OCI-LY7 (cell line): ENCODE results near the gene TLR2. TPM values are rescaled to one million over a fixed set of nuclear protein-coding genes. Genes with fewer than 3 reads are reported as not detected.

Experiments
- BruUV-seq: library from RNA; stranded (reverse); fragments of 400-500 nt; replicated peaks from 2 replicates; lab custom pipeline; 2021; lab: Mats Ljungman, UMichigan
- CTCF ChIA-PET: fragments of 300-600 bp; sonication (Branson Sonifier 250); formaldehyde crosslinking; loops from one replicate; lab custom pipeline; 2022; ENCODE audit warnings: antibody characterized with exemption; ENCODE audit not compliant: unreplicated experiment; lab: Charles Lee
- POLR2A ChIA-PET: fragments of 300-600 bp; sonication (Branson Sonifier 250); formaldehyde crosslinking; loops from one replicate; lab custom pipeline; 2022; ENCODE audit warnings: antibody characterized with exemption; lab: Charles Lee
- DNase-seq: peaks from one replicate; pipeline ENCODE4 v3.0.0-alpha.2; 2015; ENCODE audit warnings: low spot score
- H2AFZ ChIP-seq: fragments of 200-600 bp; sonication (generic), shearing (Covaris generic); 2 replicates; pipeline ENCODE4 v1.6.1; 2014; ENCODE audit warnings: mild to moderate bottlenecking, antibody characterized with exemption, low read length, moderate library complexity
- H3K27ac ChIP-seq: fragments of 200-600 bp; sonication (generic); 2 replicates; pipeline ENCODE4 v1.5.1; 2014; ENCODE audit warnings: mixed run types, low read depth, mild to moderate bottlenecking, moderate library complexity, low read length, inconsistent platforms; ENCODE audit not compliant: poor library complexity, severe bottlenecking
- H3K36me3 ChIP-seq: fragments of 200-600 bp; sonication (generic); 2 replicates; pipeline ENCODE4 v1.6.1; 2014; ENCODE audit warnings: mild to moderate bottlenecking, antibody characterized with exemption, low read length, moderate library complexity, mixed read lengths; ENCODE audit not compliant: insufficient read depth
- H3K4me1 ChIP-seq: fragments of 200-600 bp; sonication (generic); 2 replicates; pipeline ENCODE4 v1.5.1; 2014; ENCODE audit warnings: mild to moderate bottlenecking, low read length; ENCODE audit not compliant: insufficient read depth, poor library complexity, severe bottlenecking
- H3K4me2 ChIP-seq: fragments of 200-600 bp; sonication (generic); 2 replicates; pipeline ENCODE4 v1.6.1; 2014; ENCODE audit warnings: mild to moderate bottlenecking, low read length
- H3K4me3 ChIP-seq: fragments of 200-600 bp; sonication (generic); 2 replicates; pipeline ENCODE4 v1.5.1; 2014; ENCODE audit warnings: mild to moderate bottlenecking, low read depth, low read length; ENCODE audit not compliant: poor library complexity, severe bottlenecking
- H3K79me2 ChIP-seq: fragments of 200-600 bp; sonication (generic); 2 replicates; pipeline ENCODE4 v1.6.1; 2016; ENCODE audit warnings: low read depth, mild to moderate bottlenecking, low read length, moderate library complexity, mixed read lengths; ENCODE audit not compliant: insufficient read depth
- H3K9me2 ChIP-seq: fragments of 200-600 bp; sonication (generic); 2 replicates; pipeline ENCODE4 v1.6.1; 2016; ENCODE audit warnings: mild to moderate bottlenecking, low read length, mixed read lengths; ENCODE audit not compliant: insufficient read depth
- H3K9me3 ChIP-seq: fragments of 200-600 bp; sonication (generic); 2 replicates; pipeline ENCODE4 v1.6.1; 2014; ENCODE audit warnings: mild to moderate bottlenecking, mixed run types, low read length, mixed read lengths
- H4K20me1 ChIP-seq: fragments of 200-600 bp; sonication (generic); 2 replicates; pipeline ENCODE4 v1.6.1; 2014; ENCODE audit warnings: mild to moderate bottlenecking, antibody characterized with exemption, low read length, moderate library complexity, mixed read lengths; ENCODE audit not compliant: insufficient read depth
- CTCF ChIP-seq: fragments of 200-600 bp; sonication (generic); conservative IDR thresholded peaks from 2 replicates; pipeline ENCODE4 v1.5.1; 2014; ENCODE audit warnings: mild to moderate bottlenecking, antibody characterized with exemption, low read length, moderate library complexity, mixed read lengths
- EZH2phosphoT487 ChIP-seq: fragments of 200-600 bp; sonication (generic); IDR thresholded peaks from 2 replicates; pipeline ENCODE4 v1.6.1; 2018; ENCODE audit warnings: low read depth, borderline replicate concordance, mild to moderate bottlenecking, mixed run types, antibody characterized with exemption, low read length, moderate library complexity, mixed read lengths
- intact Hi-C: fragments of 100-400 bp; cut with micrococcal nuclease; formaldehyde crosslinking; loops from one replicate; pipeline ENCODE4 v1.10.0; 2022; ENCODE audit not compliant: unreplicated experiment
- total RNA-seq, 2 experiments: library from RNA; depleted of rRNA in 1 of 2; stranded (reverse); fragments of >200 nt in 1 of 2; shearing (Covaris generic) in 1 of 2; gene quantifications; 2 replicates each; pipeline ENCODE4 v1.2.3, GENCODE V29; 2014 to 2022

Gene TLR2
- total RNA-seq, 2 experiments from 2014 or later = 1.5 TPM; not detected in 1

- no TSS peak for BruUV-seq
- intact Hi-C loops = no loop called here
- CTCF ChIA-PET = no interaction called here
These were observed 71.1 kb downstream of the TLR2 start for GRCh38 chr4:153755186-153755585.

More at GRCh38 chr4:153755186-153755585, 71.1 kb downstream of the TLR2 start:
- TF ChIP-seq CTCF (no peak), EZH2phosphoT487 (no peak)
- POLR2A ChIA-PET = interaction anchor here (0.6 kb wide), 1 partner anchor 592 kb away, joined by 3 read pairs; no protein-coding TSS in a partner anchor
- no peak for DNase-seq
- H4K20me1 ChIP-seq = no peaks in the 10 kb centered on the region
- H3K4me3 ChIP-seq = no peak overlapping the region
- H3K36me3 ChIP-seq = no peaks in the 10 kb centered on the region
- no peaks in the 10 kb centered on the region for H3K9me2 ChIP-seq
- no peak overlapping the region for H3K4me2 ChIP-seq
- H3K27ac ChIP-seq = no peak overlapping the region
- no peaks in the 10 kb centered on the region for H3K9me3 ChIP-seq
- H2AFZ ChIP-seq = no peak overlapping the region
- no peaks in the 10 kb centered on the region for H3K79me2 ChIP-seq
- H3K4me1 ChIP-seq = no peaks in the 10 kb centered on the region

Other genes with a start within 250 kb of the TLR2 start
- gene TMEM131L, start 217.9 kb upstream of the TLR2 start, total RNA-seq (2014; rRNA removed; shearing (Covaris generic)) = 98.7 and 148 TPM in 2 replicates
- gene TMEM131L, start 217.9 kb upstream of the TLR2 start, total RNA-seq (2022) = 133 and 169 TPM in 2 replicates
- gene RNF175, start 75.7 kb downstream of the TLR2 start, total RNA-seq (2014; rRNA removed; shearing (Covaris generic)) = not detected in 2 replicates
- gene RNF175, start 75.7 kb downstream of the TLR2 start, total RNA-seq (2022) = 0.25 and 0.33 TPM in 2 replicates
- not detected in 2 replicates for gene SFRP2, start 104.8 kb downstream of the TLR2 start, total RNA-seq (2014; rRNA removed; shearing (Covaris generic))
- not detected in 2 replicates for gene SFRP2, start 104.8 kb downstream of the TLR2 start, total RNA-seq (2022)